A549 (cell line): ENCODE measurements around the gene RBM4B. TPM values are rescaled to one million over a fixed set of nuclear protein-coding genes. Genes with fewer than 3 reads are reported as not detected.

Source experiments
- ATAC-seq, 2 experiments: fragments of 200-7000 bp in 1 of 2; fragments of >200 bp in 1 of 2; cut with Nextera tagmentation in 1 of 2; cut with Tn5 transposase in 1 of 2; 3 replicates each; pipeline versions ENCODE4 v1.8.0 to v1.9.1; 2018 to 2020; ENCODE audit warnings: mild to moderate bottlenecking in 1 of 2, moderate library complexity in 1 of 2
- CTCF ChIA-PET: fragments of 300-600 bp; sonication (Branson Sonifier 250); formaldehyde crosslinking; extraction: SDS; loops from one replicate; lab custom pipeline; 2021; ENCODE audit warnings: antibody characterized with exemption, inconsistent platforms; lab: Yijun Ruan, JAX
- POLR2A ChIA-PET: fragments of 350-600 bp; formaldehyde crosslinking; extraction: SDS; loops from one replicate; lab custom pipeline; 2021; ENCODE audit warnings: antibody characterized with exemption, inconsistent platforms; lab: Yijun Ruan, JAX
- DNase-seq, 2 experiments: peaks; one replicate each; pipeline versions ENCODE4 v3.0.0 to v3.0.0-alpha.2; 2011 to 2016; ENCODE audit warnings: low read depth in 1 of 2, low spot score in 1 of 2
- FAIRE-seq: peaks from 2 replicates; lab custom pipeline; 2011; peaks lifted over from hg19 to GRCh38; lab: Jason Lieb, UNC
- H3K27ac ChIP-seq, 2 experiments: fragments of >200 bp; sonication (Bioruptor Twin); formaldehyde crosslinking; 3 replicates each; pipeline ENCODE4 v1.5.1; 2016 to 2017
- H3K4me1 ChIP-seq: fragments of >200 bp; sonication (Bioruptor Twin); formaldehyde crosslinking; 3 replicates; pipeline ENCODE4 v1.6.1; 2016
- H3K4me2 ChIP-seq: fragments of >200 bp; sonication (Bioruptor Twin); formaldehyde crosslinking; 3 replicates; pipeline ENCODE4 v1.6.1; 2016
- H3K4me3 ChIP-seq: fragments of >200 bp; sonication (Bioruptor Twin); formaldehyde crosslinking; 3 replicates; pipeline ENCODE4 v1.5.1; 2016
- H3K9me3 ChIP-seq: fragments of >200 bp; sonication (Bioruptor Twin); formaldehyde crosslinking; 3 replicates; pipeline ENCODE4 v1.6.1; 2016
- CBX2 ChIP-seq: fragments of 200-600 bp; sonication (generic); IDR thresholded peaks from 2 replicates; pipeline ENCODE4 v1.6.1; 2016; ENCODE audit warnings: low read depth, mild to moderate bottlenecking, borderline replicate concordance
- CHD4 ChIP-seq: fragments of 200-600 bp; sonication (generic); IDR thresholded peaks from 2 replicates; pipeline ENCODE4 v1.6.1; 2016; ENCODE audit warnings: antibody characterized with exemption, mild to moderate bottlenecking, borderline replicate concordance
- ELK1 ChIP-seq: fragments of 150-350 bp; IDR thresholded peaks from 2 replicates; pipeline ENCODE4 v1.6.1; 2014; ENCODE audit warnings: low read depth, mild to moderate bottlenecking, low read length
- FOSB ChIP-seq: fragments of 250-450 bp; sonication (Bioruptor Pico); IDR thresholded peaks from 2 replicates; pipeline ENCODE4 v1.5.0; 2020; ENCODE audit warnings: mild to moderate bottlenecking, moderate library complexity
- FOSL2 ChIP-seq, 2 experiments: fragments of 450-650 bp in 1 of 2; fragments of >200 bp in 1 of 2; sonication (Bioruptor Twin) in 1 of 2; formaldehyde crosslinking; IDR thresholded peaks; 2 replicates each; pipeline versions ENCODE4 v1.5.0 to v1.6.1; 2016 to 2020; ENCODE audit warnings: mild to moderate bottlenecking in 1 of 2, moderate library complexity in 1 of 2
- FOXS1 ChIP-seq: fragments of 250-450 bp; sonication (Bioruptor Pico); IDR thresholded peaks from 2 replicates; pipeline ENCODE4 v1.5.0; 2020; ENCODE audit warnings: mild to moderate bottlenecking, moderate library complexity
- GATA3 ChIP-seq: IDR thresholded peaks from 2 replicates; pipeline ENCODE4 v1.6.1; 2012; ENCODE audit warnings: borderline replicate concordance
- HES2 ChIP-seq: fragments of >200 bp; sonication (Bioruptor Twin); formaldehyde crosslinking; IDR thresholded peaks from 2 replicates; pipeline ENCODE4 v1.6.1; 2016
- HOXB13 ChIP-seq: fragments of 250-450 bp; sonication (Bioruptor Pico); IDR thresholded peaks from 2 replicates; pipeline ENCODE4 v1.5.0; 2020; ENCODE audit warnings: low read depth, mild to moderate bottlenecking, moderate library complexity
- HOXB5 ChIP-seq: fragments of 250-450 bp; sonication (Bioruptor Pico); IDR thresholded peaks from 2 replicates; pipeline ENCODE4 v1.5.0; 2020; ENCODE audit warnings: mild to moderate bottlenecking, moderate library complexity
- MAX ChIP-seq: IDR thresholded peaks from 2 replicates; pipeline ENCODE4 v1.6.1; 2012
- PBX3 ChIP-seq: IDR thresholded peaks from 2 replicates; pipeline ENCODE4 v1.6.1; 2012
- TFCP2L1 ChIP-seq: fragments of 250-450 bp; sonication (Bioruptor Pico); IDR thresholded peaks from 2 replicates; pipeline ENCODE4 v1.5.0; 2021; ENCODE audit warnings: mild to moderate bottlenecking
- TP53 ChIP-seq: fragments of 250-450 bp; sonication (Bioruptor Pico); IDR thresholded peaks from 2 replicates; pipeline ENCODE4 v1.5.0; 2021; ENCODE audit warnings: mild to moderate bottlenecking, moderate library complexity
- WGBS: methylation state at CpG from one replicate; pipeline ENCODE4 v1.1.6; 2017; ENCODE audit errors: missing lambda C conversion rate; 5-methylcytosine and 5-hydroxymethylcytosine counted together
- polyA plus RNA-seq, 4 experiments: library from polyadenylated mRNA; depleted of rRNA in 3 of 4; stranded (reverse); fragments of >200 nt; fragmentation: RNase III in 1 of 4; extraction: RNeasy Plus Mini Kit Qiagen cat#74134 plus additional on column Dnase treatment in 1 of 4; gene quantifications; 2 replicates in 3 of 4; 3 replicates in 1 of 4; pipeline ENCODE4 v1.2.3, GENCODE V29; 2011 to 2017

Gene RBM4B
- polyA plus RNA-seq, 2 of the 4 experiments (the other 2 are of a cell fraction), result 28.0 to 32.7 TPM

GRCh38 chr11:66624450-66624849 lies 53.2 kb downstream of the RBM4B start:
- no peak for DNase-seq
- CTCF ChIA-PET, result interaction anchor here (1.2 to 1.5 kb wide), 4 partner anchors 8 to 146 kb away, joined by 3 to 4 read pairs (median 4); partner anchors contain the start of genes CCDC87 and CCS
- H3K27ac ChIP-seq, result no peak overlapping the region

GRCh38 chr11:66619080-66619554 lies 58.6 kb downstream of the RBM4B start:
- TF ChIP-seq CHD4 (no peak), ELK1 (no peak), HES2 (no peak), CBX2 (no peak)
- TF ChIP-seq, all 56 proteins: peak for 0
- peak overlapping the region; percentile 90 for H3K4me2 ChIP-seq
- 86% methylated on average over 4 of the region's 4 CpGs for WGBS
- DNase-seq, result peak in 1 of 2 experiments; percentile 25
- peaks cover 34% of the 10 kb centered on the region for H3K4me1 ChIP-seq
- ATAC-seq, result no peak
- ChIA-PET CTCF (interaction anchor here (0.6 to 3.1 kb wide), 4 partner anchors 14 to 251 kb away, joined by 3 to 8 read pairs (median 4); partner anchors contain the start of genes CCDC87 and CCS), POLR2A (interaction anchor here (1.3 to 1.4 kb wide), 2 partner anchors 19 to 59 kb away, joined by 5 to 6 read pairs; partner anchors contain the start of genes RBM4 and RBM4B)
- FAIRE-seq, result no peak
- H3K27ac ChIP-seq, result peak overlapping the region in 1 of 2 experiments; percentile 95; a peak in 2 of 6 replicates
- H3K4me3 ChIP-seq, result peak overlapping the region; percentile 60
- no peaks in the 10 kb centered on the region for H3K9me3 ChIP-seq

More at GRCh38 chr11:66624450-66624849, 53.2 kb downstream of the RBM4B start:
- POLR2A ChIA-PET, result interaction anchor here (0.7 to 3.9 kb wide), 3 partner anchors 8 to 52 kb away, joined by 3 to 19 read pairs (median 5); partner anchors contain the start of genes RBM14 and RBM4
- WGBS, result 93% methylated on average over 16 of the region's 16 CpGs
- FAIRE-seq, result no peak
- Histone ChIP-seq H3K4me2 (no peak overlapping the region), H3K4me1 (peaks cover 22% of the 10 kb centered on the region), H3K4me3 (no peak overlapping the region), H3K9me3 (no peaks in the 10 kb centered on the region)
- peak in 1 of 2 experiments; percentile 10; a peak in 2 of 6 replicates for ATAC-seq
- no peak for TF ChIP-seq GATA3
- TF ChIP-seq PBX3, result no peak
- no peak for TF ChIP-seq FOSL2 (IDR thresholded peaks at IDR 0.05)
- TF ChIP-seq FOSL2 (CRISPR knock-in tag; IDR thresholded peaks at IDR 0.05), result no peak
- no peak for TF ChIP-seq TFCP2L1 (CRISPR knock-in tag)
- TF ChIP-seq HOXB13, result no peak
- no peak for TF ChIP-seq HOXB5 (CRISPR knock-in tag)
- no peak for TF ChIP-seq CHD4
- TF ChIP-seq MAX, result no peak
- TF ChIP-seq ELK1, result no peak
- no peak for TF ChIP-seq TP53 (CRISPR knock-in tag)
- no peak for TF ChIP-seq FOXS1
- no peak for TF ChIP-seq FOSB

GRCh38 chr11:66617155-66617834 lies 60.4 kb downstream of the RBM4B start:
- POLR2A ChIA-PET, result interaction anchor here (0.7 to 2.9 kb wide), 22 partner anchors 8 to 231 kb away, joined by 3 to 60 read pairs (median 7); partner anchors contain the start of genes ACTN3, BBS1, CCDC87 and CCS
- 3% methylated on average over 28 of the region's 38 CpGs for WGBS
- ATAC-seq, result peak; percentile 49 to 60
- Histone ChIP-seq H3K9me3 (no peaks in the 10 kb centered on the region), H3K4me2 (peak overlapping the region; percentile 90), H3K4me3 (peak overlapping the region; percentile 60)
- DNase-seq, result no peak
- FAIRE-seq, result no peak
- no peak for TF ChIP-seq PBX3
- TF ChIP-seq HOXB5 (CRISPR knock-in tag), result 0 out of 2 replicates have a peak, but pooled peaks have one; percentile 9
- TF ChIP-seq, all 56 proteins: peak for 1
- Histone ChIP-seq H3K4me1 (peaks cover 29% of the 10 kb centered on the region), H3K27ac (peak overlapping the region; percentile 95 to 97)
- CTCF ChIA-PET, result interaction anchor here (0.8 to 2.0 kb wide), 9 partner anchors 10 to 137 kb away, joined by 3 to 7 read pairs (median 3); partner anchors contain the start of genes CTSF, DPP3 and RBM4
